Colonic mucosa (tissue), 4 donors: ENCODE data around the gene PGP. TPM values are rescaled to one million over a fixed set of nuclear protein-coding genes. Genes with fewer than 3 reads are reported as not detected.

Experiments used
- DNase-seq: peaks from one replicate; pipeline ENCODE4 v3.0.0-alpha.2; 2020
- H3K27ac ChIP-seq: fragments of 200-600 bp; one replicate; pipeline ENCODE4 v1.8.0; 2021
- H3K27me3 ChIP-seq: fragments of 200-600 bp; one replicate; pipeline ENCODE4 v1.8.0; 2021
- H3K36me3 ChIP-seq: fragments of 200-600 bp; one replicate; pipeline ENCODE4 v1.8.0; 2021
- H3K4me1 ChIP-seq: fragments of 200-600 bp; one replicate; pipeline ENCODE4 v1.8.0; 2021; ENCODE audit warnings: mild to moderate bottlenecking
- H3K4me3 ChIP-seq: fragments of 200-600 bp; one replicate; pipeline ENCODE4 v1.8.0; 2021
- H3K9ac ChIP-seq, 2 donors: one replicate each; pipeline ENCODE4 v1.7.0; 2013; ENCODE audit warnings: control low read depth in 2 of 2, low read depth in 2 of 2, low read length in 2 of 2
- H3K9me3 ChIP-seq: fragments of 200-600 bp; one replicate; pipeline ENCODE4 v1.8.0; 2021
- intact Hi-C: fragments of 100-400 bp; cut with DNase I; formaldehyde crosslinking; loops from one replicate; pipeline ENCODE4 v1.14.1; 2022
- total RNA-seq, 2 donors: library from RNA; stranded (reverse); fragmentation: NEBNext Ultra II Directional in 1 of 2; extraction: Animal tissue kit (Norgen Biotek cat#: 25700) in 1 of 2; gene quantifications; one replicate each; pipeline ENCODE4 v1.2.1, GENCODE V29; 2021
- TF ChIP-seq, protein P1 (sequence below): fragments of 200-600 bp; IDR thresholded peaks from one replicate; pipeline ENCODE4 v1.8.0; 2022; ENCODE audit warnings: antibody characterized with exemption, mild to moderate bottlenecking
- donor health status: healthy.
- donor health status: DM: no; HTN: no; CAD: no.
- donor health status: DM: no; HTN: no; CAD: no.

Gene PGP
- total RNA-seq, 2 donors from 2014 or later: 17.1 to 37.3 TPM

DNA sequence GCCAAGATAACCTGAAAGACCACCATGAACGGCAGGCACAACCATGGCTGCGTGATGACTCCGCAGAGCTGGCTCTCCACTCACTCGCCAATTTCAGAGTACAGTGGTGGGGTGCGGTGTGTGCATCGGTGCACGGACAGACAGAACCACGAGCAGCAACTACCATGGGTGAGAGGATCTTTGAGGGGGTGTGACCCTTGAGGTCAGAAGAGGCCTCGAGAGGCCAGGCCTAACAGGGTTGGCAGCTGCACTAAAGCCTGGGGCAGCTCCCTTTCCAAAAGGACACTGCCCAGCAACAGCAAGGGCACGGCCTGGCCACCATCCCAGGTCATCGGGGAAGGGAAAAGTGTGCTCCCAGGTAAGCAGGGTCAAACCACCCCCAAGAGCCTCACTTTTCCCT, 38.7 kb upstream of the PGP start:
- H3K27me3 ChIP-seq: no peaks in the 10 kb centered on the region
- no peak overlapping the region for H3K4me3 ChIP-seq
- peaks cover 21% of the 10 kb centered on the region for H3K36me3 ChIP-seq
- H3K4me1 ChIP-seq: peaks cover 9% of the 10 kb centered on the region
- no peak overlapping the region for H3K9ac ChIP-seq
- H3K9me3 ChIP-seq: no peaks in the 10 kb centered on the region
- intact Hi-C loops: no loop called here
- H3K27ac ChIP-seq: no peak overlapping the region
- TF ChIP-seq, protein P1, sequence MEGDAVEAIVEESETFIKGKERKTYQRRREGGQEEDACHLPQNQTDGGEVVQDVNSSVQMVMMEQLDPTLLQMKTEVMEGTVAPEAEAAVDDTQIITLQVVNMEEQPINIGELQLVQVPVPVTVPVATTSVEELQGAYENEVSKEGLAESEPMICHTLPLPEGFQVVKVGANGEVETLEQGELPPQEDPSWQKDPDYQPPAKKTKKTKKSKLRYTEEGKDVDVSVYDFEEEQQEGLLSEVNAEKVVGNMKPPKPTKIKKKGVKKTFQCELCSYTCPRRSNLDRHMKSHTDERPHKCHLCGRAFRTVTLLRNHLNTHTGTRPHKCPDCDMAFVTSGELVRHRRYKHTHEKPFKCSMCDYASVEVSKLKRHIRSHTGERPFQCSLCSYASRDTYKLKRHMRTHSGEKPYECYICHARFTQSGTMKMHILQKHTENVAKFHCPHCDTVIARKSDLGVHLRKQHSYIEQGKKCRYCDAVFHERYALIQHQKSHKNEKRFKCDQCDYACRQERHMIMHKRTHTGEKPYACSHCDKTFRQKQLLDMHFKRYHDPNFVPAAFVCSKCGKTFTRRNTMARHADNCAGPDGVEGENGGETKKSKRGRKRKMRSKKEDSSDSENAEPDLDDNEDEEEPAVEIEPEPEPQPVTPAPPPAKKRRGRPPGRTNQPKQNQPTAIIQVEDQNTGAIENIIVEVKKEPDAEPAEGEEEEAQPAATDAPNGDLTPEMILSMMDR: no peak
- DNase-seq: no peak

DNA sequence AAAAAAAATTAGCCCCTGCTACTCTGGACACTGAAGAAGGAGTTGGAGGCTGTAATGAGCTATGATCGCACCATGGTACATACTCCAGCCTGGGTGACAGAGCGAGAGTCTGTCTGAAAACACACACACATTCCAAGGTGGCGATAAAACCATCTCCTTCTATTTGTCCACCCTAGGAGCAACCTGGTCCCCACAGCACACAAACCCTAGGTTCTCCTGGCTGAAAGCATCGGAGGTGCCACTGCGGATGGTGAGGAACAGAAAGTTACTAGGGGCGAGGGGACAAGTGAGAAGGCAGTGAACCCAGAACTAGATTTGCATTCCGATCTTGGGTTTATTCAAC, 38.1 kb upstream of the PGP start:
- Histone ChIP-seq H3K27me3 (no peaks in the 10 kb centered on the region), H3K4me1 (peaks cover 9% of the 10 kb centered on the region), H3K27ac (no peak overlapping the region), H3K36me3 (peaks cover 21% of the 10 kb centered on the region), H3K4me3 (no peak overlapping the region), H3K9me3 (no peaks in the 10 kb centered on the region), H3K9ac (no peak overlapping the region)
- TF ChIP-seq, protein P1: no peak
- no peak for DNase-seq
- intact Hi-C loops: no loop called here

DNA sequence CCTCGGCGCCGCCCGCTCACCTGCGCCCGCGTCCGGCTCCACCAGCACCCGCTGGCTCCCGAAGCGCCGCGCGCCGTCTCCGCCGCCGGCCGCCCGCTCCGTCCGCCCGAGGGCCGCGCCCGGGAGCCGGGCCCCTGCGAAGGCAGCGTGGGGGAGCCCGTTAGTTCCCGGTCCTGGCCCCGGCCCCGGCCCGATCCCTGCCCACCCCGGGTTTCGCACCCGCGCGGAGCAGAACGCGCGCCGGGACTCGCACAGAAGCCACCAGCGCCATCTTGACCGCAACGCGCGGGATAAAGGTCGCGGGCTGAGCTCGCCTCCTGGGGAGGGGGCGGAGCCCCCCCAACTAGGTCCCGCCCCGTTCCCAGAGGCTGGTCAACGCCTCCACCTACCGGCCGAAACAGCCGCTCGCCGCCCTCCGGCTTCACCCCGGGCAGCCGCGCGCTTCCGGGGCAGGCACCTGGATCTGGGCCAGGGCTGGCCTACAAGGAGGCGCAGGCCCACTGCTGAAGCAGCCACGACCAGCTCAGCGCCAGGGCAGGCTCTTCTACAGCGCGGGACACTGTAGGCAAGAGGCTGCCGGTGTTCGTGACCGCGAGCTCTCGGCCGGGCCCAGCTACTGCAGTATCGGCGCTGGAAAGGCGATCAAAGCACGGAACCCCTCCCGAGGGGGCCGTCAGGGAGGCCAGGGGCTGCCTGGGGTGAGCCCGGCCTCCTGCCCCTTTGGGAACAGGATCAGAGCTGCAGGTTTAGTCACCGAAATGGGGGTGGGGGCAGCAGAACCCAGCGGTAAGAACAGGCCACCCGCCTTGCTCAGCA, 36.9 kb upstream of the PGP start, which contains the start of gene ECI1:
ECI1 (minus strand) TSS at position 292 of the 816 bp plus-strand sequence; CDS start at position 271, 21 bp downstream.
- Histone ChIP-seq H3K9ac (peak within 1 kb of the TSS; percentile 70 to 93), H3K4me1 (peaks cover 9% of the 10 kb centered on the region), H3K27ac (peak within 1 kb of the TSS; percentile 88), H3K9me3 (no peaks in the 10 kb centered on the region), H3K36me3 (peaks cover 14% of the 10 kb centered on the region), H3K27me3 (no peaks in the 10 kb centered on the region), H3K4me3 (peak within 1 kb of the TSS; percentile 42)
- peak; percentile 97 for DNase-seq
- intact Hi-C loops: no loop called here
- TF ChIP-seq, protein P1: peak; percentile 73

GRCh38 chr16:2250652-2251295, 36.1 kb upstream of the PGP start:
- peaks cover 9% of the 10 kb centered on the region for H3K36me3 ChIP-seq
- H3K27ac ChIP-seq: peak overlapping the region; percentile 88
- H3K4me3 ChIP-seq: peak overlapping the region; percentile 42
- H3K9me3 ChIP-seq: no peaks in the 10 kb centered on the region
- no peaks in the 10 kb centered on the region for H3K27me3 ChIP-seq
- TF ChIP-seq, protein P1: no peak
- peak overlapping the region; percentile 70 to 93 for H3K9ac ChIP-seq
- H3K4me1 ChIP-seq: peaks cover 9% of the 10 kb centered on the region
- peak; percentile 58 for DNase-seq
- intact Hi-C loops: no loop called here

GRCh38 chr16:2246301-2246885, 31.8 kb upstream of the PGP start:
- TF ChIP-seq, protein P1: no peak
- no peak overlapping the region for H3K27ac ChIP-seq
- no peaks in the 10 kb centered on the region for H3K9me3 ChIP-seq
- no peak for DNase-seq
- H3K4me1 ChIP-seq: no peaks in the 10 kb centered on the region
- peaks cover 10% of the 10 kb centered on the region for H3K36me3 ChIP-seq
- H3K9ac ChIP-seq: no peak overlapping the region
- intact Hi-C loops: no loop called here
- H3K4me3 ChIP-seq: no peak overlapping the region
- no peaks in the 10 kb centered on the region for H3K27me3 ChIP-seq
